Stimulated activated CD8-positive, alpha-beta memory T cell treated with anti-CD3 and anti-CD28 coated beads, Interleukin-15, amount 100 ng/mL, for 48 hours (primary cell): Measurements from ENCODE around the gene GRK7.
"Not testable (repeated sequence)": the region's sequence is repeated elsewhere in the genome, so short reads cannot be mapped to it uniquely, and the experiment has no call there.

Experiments used
- DNase-seq, 2 donors: peaks; one replicate each; pipeline ENCODE4 v3.0.0-alpha.2; 2020; ENCODE audit warnings: low read depth in 2 of 2

The GRK7 gene

DNA sequence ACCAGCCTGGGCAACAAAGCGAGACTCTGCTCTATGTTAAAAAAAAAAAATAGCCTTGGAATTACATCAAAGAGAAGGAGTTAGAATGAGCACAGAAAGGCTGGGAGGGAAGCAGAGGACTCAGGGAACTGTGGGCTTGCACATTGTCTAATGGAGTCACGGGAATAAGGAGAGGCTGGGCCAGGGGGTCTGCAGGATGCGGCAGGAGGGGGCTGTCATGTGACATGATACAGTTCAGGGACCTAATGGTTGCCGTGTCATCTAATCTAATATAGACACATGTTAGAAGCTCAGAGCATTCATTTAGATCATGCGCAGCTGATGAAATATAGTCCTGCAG lies 32.5 kb downstream of the GRK7 start:
- DNase-seq: no peak

DNA sequence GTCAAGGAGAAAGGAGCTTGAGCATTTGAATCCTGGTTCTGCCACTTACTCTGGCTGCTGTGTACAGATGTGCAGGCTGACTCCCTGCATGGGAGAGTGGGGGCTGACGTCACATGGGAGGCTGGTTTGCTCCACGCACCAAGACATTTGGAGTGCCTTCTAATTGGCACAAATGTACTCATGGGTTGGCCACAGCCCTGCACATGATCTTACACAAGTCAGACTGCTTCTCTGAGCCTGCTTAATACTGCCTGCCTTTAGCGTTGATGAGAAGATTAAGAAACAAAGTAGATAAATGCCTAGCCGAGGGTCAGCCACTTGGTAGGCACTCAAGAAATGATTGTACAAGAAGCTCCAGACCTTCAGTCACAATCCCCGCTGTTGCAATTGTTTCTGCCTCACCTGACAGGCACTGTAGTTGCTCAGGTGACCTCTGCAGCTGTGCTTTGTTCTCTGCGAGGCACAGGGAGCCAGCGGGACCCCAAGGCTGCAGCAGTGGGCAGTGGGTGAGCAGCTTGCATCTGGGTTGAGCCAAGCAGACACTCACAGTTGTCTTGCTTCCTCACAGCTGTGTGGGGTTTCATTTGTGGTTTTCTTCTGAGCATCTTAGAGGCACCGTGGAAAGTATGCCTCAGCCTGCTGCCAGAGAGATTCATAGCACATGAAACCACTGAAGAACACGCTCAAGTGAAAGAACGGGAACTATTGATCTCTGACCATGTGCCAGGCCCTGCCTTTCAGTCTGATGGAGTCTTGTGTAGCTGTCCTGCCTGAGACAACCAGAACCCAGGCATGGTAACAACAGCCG lies 33.1 kb downstream of the GRK7 start:
- DNase-seq: peak; percentile 65 to 69

DNA sequence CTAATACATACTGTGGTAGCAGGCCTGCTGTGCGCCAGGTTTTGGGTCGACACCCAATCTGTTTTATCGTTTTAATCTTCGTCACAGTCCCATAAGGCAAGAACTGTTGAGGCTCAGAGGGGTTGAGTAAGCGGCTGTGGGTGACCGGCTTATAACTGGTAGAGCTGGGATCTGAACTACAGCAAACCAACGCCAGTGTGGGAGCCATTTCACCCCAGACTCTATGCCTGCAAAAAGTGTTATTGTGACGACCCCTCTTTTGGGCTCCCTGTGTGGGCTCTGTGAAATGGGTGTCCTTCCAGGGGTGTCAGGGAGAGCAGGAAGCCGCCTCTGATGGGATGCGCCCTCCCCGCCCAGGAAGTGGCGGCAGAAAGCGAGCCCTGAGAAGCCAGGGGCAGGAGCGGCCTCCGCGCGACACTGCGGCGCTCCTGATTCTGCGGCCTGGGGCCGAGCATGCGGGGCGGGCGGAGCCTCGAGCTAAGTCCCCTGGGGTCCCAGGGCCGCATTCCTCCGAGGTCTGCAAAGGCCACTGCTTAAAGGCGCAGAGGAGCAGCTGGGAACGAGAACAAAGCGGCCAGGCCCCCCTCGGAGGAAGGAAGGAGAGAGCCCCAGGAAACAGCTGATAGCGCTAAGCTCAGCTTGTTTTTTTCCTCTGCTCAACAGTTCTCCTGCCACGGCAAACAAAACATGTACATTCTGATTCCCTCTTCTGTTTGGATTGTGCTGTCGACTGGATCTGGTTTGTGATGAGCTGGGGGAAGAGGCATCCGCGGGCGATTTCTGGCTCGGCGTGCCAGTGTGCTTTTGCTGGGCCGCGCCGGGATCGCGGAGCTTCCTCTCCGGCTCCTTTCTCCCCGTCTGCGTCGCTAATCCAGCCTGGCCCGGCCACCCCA lies 33.9 kb downstream of the GRK7 start:
- peak in 1 of 2 donors; percentile 19 for DNase-seq

DNA sequence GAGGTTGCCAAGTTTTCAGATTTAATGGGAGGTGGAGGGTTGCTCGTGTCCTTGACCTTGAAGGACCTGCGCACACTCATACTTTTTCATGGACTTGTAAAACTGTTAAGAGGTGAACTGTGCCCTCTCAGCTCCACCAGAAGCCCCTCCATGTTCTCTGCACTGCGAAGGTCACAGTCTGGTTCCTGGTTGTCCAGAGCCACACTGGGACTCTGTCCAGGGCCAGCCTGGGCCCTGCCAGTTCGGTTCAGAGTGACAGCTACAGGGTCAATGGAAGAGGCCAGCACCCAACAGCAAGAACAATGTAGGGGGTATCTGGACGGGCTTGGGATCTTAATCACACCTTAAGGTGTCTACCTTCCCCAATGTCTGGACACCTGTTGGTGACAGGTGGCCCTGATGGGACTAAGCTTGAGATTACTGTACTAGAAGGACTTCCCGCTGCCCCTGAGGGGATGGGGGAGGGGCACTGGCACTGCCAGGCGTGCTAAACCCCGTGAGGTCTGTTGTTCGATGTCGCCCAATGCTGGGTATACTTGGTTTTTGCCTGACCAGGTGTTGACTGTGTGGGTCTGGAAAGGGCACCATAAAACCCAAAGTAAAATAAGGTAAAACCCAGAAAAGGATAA lies 34.7 kb downstream of the GRK7 start:
- DNase-seq: no peak

DNA sequence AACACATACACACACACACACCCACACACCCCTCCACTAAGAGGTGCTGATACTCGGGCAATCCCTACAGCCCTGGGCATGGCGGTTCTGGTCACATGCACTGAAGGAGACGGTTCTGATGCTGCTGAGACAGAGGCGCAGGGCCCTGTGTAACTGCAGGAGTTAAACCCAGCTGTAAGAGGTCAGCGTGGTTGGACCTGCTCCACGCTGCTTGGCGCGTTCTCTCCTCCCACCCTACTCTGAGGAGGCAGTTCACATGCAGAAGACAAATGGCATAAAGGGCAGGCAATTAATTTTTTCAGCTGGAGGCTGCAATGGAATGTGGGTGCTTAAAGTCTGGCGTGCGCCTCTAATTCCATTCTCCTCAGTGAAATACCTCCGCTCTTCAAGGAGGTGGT lies 35.2 kb downstream of the GRK7 start:
- no peak for DNase-seq

DNA sequence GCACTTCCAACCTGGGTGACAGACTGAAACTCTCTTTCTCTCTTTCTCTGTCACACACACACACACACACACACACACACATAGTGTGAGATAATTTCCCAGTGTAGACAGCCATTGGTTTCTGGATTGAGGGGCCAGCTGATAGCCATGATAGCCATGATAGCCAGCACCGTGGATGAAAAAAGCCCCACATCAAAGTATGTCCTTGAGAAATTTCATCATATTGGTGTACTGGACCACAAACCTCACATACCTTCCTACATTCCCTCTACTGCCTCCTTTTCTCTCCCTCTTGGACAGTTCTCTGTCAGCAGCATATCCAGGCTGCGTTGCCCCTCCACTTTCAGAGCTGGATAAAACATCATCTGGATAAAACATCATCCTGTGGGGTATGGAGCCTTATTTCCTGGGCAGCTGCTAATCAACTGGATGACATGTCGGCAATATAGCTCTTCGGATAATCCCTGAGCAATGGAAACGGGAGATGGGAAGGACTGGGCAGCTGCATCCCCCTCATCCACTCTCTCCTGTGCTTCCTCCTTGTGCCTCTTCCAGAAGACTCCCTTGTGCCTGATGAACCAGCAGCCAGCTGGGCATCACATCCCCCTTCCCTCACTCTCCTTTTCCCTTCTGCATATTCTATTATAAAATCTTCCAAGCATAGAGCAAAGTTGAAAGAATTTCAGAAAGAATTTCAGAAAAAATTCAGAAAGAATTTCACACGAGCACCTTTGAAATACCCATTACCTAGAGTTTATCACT lies 39.3 kb downstream of the GRK7 start:
- no peak for DNase-seq

DNA sequence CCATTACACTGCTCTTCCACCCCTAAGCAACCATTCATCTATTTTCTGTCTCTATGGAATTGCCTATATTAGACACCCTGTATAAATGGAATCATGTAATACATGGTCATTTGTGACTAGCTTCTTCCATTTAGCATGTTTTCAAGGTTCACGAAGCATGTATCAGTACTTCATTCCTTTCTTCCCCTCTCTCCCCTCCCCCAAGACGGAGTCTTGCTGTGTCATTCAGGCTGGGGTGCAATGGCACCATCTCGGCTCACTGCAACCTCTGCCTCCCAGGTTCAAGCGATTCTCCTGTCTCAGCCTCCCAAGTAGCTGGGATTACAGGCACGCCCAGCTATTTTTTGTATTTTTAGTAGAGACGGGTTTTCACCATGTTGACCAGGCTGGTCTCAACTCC lies 40.3 kb downstream of the GRK7 start:
- DNase-seq: not testable (repeated sequence)

DNA sequence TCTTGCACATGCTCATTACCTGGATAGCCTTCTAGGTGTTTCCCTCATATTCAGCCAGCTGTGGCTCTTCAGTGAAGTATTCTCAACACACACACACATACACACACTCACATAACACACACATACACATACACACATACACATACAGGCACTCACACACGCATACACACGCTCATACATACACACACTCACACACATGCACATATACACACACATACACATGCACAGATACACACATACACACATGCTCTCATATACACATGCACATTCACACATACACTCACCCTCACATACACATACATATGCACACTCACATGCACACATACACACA lies 41.2 kb downstream of the GRK7 start:
- DNase-seq: no peak

DNA sequence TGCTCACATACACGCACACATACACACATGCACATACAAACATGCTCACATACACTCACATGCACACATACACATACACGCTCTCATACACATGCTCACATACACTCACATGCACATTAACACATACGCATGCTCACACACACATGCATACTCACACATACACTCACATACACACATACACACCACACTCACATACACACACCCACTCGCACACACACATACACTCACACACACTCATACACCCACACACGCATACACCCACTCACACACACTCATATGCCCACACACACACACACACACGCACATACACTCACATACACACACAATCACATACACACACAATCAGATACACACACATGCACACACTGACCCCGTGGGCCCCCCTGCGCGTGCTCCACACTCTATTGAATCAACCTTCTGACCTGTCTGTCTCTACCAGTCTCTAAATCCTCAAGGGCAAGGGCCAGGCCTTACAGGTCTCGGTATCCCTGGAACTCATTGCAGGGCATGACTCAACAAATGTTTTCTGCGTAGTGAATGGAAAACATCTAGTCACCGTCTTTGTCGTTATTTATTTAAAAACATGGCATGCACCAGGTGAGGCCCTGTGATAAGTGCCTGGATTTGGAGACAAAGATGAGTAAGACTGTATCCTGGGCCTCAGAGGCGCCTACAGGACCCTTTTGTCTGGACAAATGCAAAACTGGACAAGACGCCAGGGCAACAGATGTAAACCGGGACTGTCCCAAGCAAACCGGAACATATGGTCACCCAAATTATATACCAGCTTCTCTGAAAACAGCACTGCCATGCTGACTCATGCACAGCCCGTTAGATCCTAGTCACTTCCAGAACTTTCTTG lies 41.8 kb downstream of the GRK7 start:
- DNase-seq: no peak

DNA sequence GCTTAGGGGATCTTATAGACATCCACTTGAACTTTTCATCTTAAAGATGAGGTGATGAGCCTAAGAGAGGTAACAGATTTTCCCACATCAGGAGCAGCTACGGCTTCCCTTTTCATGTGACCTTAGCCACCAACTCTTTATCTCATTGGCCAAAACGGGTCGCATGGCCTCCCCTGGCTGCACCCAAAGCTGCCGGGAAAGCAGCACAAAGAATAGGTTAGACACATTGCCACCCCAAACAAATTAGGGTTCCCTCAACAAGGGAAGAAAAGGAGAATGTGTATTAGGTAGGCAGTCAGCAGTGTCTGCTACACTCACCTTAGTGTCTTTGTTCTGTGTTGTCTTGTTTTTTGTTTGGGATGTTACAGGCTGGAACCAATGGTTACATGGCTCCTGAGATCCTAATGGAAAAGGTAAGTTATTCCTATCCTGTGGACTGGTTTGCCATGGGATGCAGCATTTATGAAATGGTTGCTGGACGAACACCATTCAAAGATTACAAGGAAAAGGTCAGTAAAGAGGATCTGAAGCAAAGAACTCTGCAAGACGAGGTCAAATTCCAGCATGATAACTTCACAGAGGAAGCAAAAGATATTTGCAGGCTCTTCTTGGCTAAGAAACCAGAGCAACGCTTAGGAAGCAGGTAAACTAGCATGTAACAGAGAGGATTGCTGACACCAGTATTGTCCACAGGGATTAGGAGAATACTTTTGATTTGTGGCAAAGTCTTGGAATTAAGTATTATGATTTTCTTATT lies 44.2 kb downstream of the GRK7 start:
- DNase-seq: no peak

DNA sequence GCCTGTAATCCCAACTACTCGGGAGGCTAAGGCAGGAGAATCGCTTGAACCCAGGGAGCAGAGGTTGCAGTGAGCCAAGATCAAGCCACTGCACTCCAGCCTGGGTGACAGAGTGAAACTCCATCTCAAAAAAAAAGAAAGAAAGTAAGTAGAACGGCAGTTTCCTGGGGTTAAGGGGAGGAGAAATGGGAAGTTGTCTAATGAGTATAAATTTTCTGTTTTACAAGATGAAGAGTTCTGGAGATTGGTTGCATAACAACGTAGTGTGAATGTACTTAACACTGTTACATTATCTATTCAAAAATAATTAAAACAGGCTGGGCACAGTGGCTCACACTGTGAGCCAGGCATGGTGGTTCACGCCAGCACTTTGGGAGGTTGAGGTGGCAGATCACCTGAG lies 45.4 kb downstream of the GRK7 start:
- DNase-seq: no peak

DNA sequence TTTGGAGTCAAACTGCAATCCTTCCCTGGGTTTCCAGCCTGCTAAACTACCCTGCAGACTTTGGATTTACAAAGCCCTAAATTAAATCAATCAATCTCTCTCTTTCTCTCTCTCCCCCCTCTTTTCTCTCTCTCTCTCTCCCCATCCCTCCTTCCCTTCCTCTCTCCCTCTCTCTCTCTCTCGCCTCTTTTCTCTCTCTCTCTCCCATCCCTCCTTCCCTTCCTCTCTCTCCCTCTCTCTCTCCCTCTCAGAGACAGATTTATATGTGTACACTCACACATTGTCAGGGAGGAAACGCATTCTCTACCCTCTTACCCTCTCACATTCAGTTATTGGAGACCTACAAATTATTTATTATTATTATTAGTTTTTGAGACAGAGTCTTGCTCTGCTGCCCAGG lies 47.0 kb downstream of the GRK7 start:
- no peak for DNase-seq

DNA sequence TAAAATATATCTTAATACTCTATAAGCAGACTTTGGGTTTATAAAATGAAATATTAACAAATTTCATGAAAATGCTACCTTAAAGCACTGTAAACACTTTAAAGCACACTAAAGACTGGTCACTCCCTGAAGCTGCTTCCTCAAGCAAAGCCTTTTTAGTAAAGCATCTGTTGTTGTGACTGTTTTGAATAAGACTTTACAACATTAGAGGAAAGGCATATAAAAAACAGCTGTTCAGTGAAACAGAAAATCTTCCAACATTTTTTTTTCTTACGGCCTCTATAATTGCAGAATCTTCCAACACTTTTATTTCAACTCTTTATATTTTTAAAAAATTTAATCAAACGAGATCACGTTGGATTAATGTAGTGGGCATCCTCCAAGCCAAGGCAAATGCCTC lies 48.1 kb downstream of the GRK7 start:
- no peak for DNase-seq

DNA sequence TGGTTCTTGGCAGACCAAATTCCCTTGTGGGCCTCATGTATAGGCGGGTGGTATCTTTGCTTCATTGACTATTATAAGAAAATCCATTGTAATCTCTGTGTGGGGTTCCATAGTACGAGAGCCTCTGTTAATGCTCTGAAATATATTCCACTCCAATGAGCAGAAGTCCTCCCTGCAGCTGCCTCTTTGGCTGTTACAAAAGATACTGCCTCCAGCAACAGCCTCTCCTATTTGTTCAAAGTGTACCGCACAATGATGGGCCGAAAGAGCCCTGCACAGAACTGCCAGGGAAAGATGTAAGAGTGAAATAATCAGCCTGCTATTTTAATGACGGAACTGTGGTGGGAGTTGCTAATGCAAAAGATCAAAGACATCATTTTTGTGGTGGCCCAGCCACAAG lies 48.9 kb downstream of the GRK7 start:
- DNase-seq: no peak

DNA sequence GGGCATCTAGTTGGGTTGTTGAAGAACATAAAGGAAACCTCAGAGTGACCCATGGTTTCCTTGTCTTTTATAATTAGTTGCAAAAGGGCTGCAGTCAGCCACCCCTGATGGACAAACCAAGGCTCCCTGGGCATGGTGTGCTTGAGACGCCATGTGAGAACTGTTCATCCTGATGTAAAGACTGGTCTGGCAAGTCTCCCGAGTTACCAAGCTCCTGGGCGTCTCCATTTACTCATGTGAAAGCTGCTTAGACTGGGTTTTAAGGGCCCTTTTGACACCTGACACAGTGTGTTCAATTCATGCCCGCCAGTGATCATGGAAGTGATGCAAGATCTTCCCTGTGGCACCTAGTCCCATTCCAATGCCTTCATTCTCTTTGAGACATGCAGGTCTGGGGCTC lies 49.4 kb downstream of the GRK7 start:
- DNase-seq: no peak
